Brain microvascular endothelial cell (primary cell): ENCODE measurements around the gene NEUROD2.

ENCODE experiments used
- DNase-seq: peaks from one replicate; pipeline ENCODE4 v3.0.0-alpha.2; 2020
- H3K27ac ChIP-seq: fragments of 250-450 bp; sonication (Bioruptor Pico); 2 replicates; pipeline ENCODE4 v1.5.1; 2020; ENCODE audit warnings: mild to moderate bottlenecking, moderate library complexity
- H3K27me3 ChIP-seq: fragments of 250-450 bp; sonication (Bioruptor Pico); replicated peaks from 2 replicates; pipeline ENCODE4 v1.5.1; 2020; ENCODE audit warnings: mild to moderate bottlenecking
- H3K36me3 ChIP-seq: fragments of 250-450 bp; sonication (Bioruptor Pico); replicated peaks from 2 replicates; pipeline ENCODE4 v1.5.1; 2020; ENCODE audit warnings: mild to moderate bottlenecking
- H3K4me3 ChIP-seq: 2 replicates; pipeline ENCODE4 v1.5.1; 2011; ENCODE audit warnings: low read depth, mild to moderate bottlenecking, control low read depth, low read length, moderate library complexity
- CTCF ChIP-seq: IDR thresholded peaks from 2 replicates; pipeline ENCODE4 v1.5.1; 2011; ENCODE audit warnings: low read depth, mild to moderate bottlenecking, moderate library complexity, low read length, control low read depth, inconsistent platforms; ENCODE audit errors: missing control alignments
- in situ Hi-C: cut with HindIII; loops from 2 replicates; pipeline ENCODE4 v1.10.0; 2017; ENCODE audit warnings: low sequenced_read_pairs, low pct_ligation_motif_present

NEUROD2 gene

GRCh38 chr17:39609416-39610025 is 1.8 kb upstream of the NEUROD2 start:
- in situ Hi-C loops, result no loop called here
- TF ChIP-seq CTCF, result no peak
- no peak for DNase-seq
- Histone ChIP-seq H3K36me3 (no peaks in the 10 kb centered on the region), H3K27ac (no peak overlapping the region), H3K27me3 (peaks cover 59% of the 10 kb centered on the region), H3K4me3 (no peak overlapping the region)

- no peaks in the 10 kb centered on the region for H3K36me3 ChIP-seq
- no peak for DNase-seq
- H3K4me3 ChIP-seq, result no peak overlapping the region
- TF ChIP-seq CTCF, result no peak
- H3K27me3 ChIP-seq, result peaks cover 68% of the 10 kb centered on the region
- in situ Hi-C loops, result no loop called here
- no peak overlapping the region for H3K27ac ChIP-seq
Measured at GRCh38 chr17:39608142-39608981, 642 bp upstream of the NEUROD2 start.

- H3K36me3 ChIP-seq, result no peaks in the 10 kb centered on the region
- H3K4me3 ChIP-seq, result no peak overlapping the region
- in situ Hi-C loops, result no loop called here
- TF ChIP-seq CTCF, result no peak
- H3K27me3 ChIP-seq, result peaks cover 79% of the 10 kb centered on the region
- no peak overlapping the region for H3K27ac ChIP-seq
- DNase-seq, result no peak
Measured at GRCh38 chr17:39607057-39607850, 466 bp downstream of the NEUROD2 start.

- no peak overlapping the region for H3K4me3 ChIP-seq
- in situ Hi-C loops, result no loop called here
- TF ChIP-seq CTCF, result no peak
- DNase-seq, result no peak
- peaks cover 84% of the 10 kb centered on the region for H3K27me3 ChIP-seq
- H3K27ac ChIP-seq, result no peak overlapping the region
- H3K36me3 ChIP-seq, result no peaks in the 10 kb centered on the region
Measured at GRCh38 chr17:39606434-39607056, 1.2 kb downstream of the NEUROD2 start.

GRCh38 chr17:39605492-39606433 is 2.0 kb downstream of the NEUROD2 start:
- Histone ChIP-seq H3K27me3 (peaks cover 86% of the 10 kb centered on the region), H3K27ac (no peak overlapping the region), H3K4me3 (no peak overlapping the region), H3K36me3 (no peaks in the 10 kb centered on the region)
- DNase-seq, result no peak
- in situ Hi-C loops, result no loop called here
- no peak for TF ChIP-seq CTCF
